Neural cell (in vitro differentiated cells): ENCODE data around the gene EIF2B5.

ENCODE experiments used
- EZH2 ChIP-seq: fragments of 200-600, 300-800 bp; shearing (Covaris generic), sonication (generic); IDR thresholded peaks from 2 replicates; pipeline ENCODE4 v1.6.1; 2014; ENCODE audit warnings: antibody characterized with exemption, low read length, borderline replicate concordance, mild to moderate bottlenecking; ENCODE audit not compliant: insufficient read depth, poor library complexity, severe bottlenecking
- MXI1 ChIP-seq: fragments of 450-650 bp; conservative IDR thresholded peaks from 2 replicates; pipeline ENCODE4 v1.6.1; 2014; ENCODE audit warnings: antibody characterized with exemption, mild to moderate bottlenecking; ENCODE audit not compliant: poor library complexity, severe bottlenecking
- TF ChIP-seq, protein P1 (sequence below): fragments of 450-650 bp; IDR thresholded peaks from 2 replicates; pipeline ENCODE4 v1.5.1; 2014; ENCODE audit warnings: antibody characterized with exemption, mild to moderate bottlenecking, moderate library complexity; ENCODE audit not compliant: poor library complexity, severe bottlenecking
- TF ChIP-seq, protein P2 (sequence below): IDR thresholded peaks from 2 replicates; pipeline ENCODE4 v1.6.1; 2012; ENCODE audit warnings: borderline replicate concordance

DNA sequence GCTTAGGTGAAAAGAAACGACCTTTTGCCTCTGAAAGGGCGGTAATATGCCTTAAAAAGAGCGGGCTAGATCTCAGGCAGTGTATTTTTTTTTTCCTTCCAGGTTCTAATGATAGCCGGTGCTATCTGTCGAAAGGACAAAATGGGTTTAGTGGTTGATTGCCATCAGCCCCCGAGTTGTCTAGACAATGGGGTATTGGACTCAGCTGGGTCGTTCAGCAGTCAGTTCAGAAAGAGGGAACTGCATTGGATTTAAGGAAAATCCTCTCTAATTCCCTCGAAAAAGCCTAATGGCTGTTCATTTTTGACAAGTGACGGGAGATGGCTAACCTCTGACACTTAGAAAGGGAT lies 728 bp downstream of the EIF2B5 start:
- TF ChIP-seq, protein P1, sequence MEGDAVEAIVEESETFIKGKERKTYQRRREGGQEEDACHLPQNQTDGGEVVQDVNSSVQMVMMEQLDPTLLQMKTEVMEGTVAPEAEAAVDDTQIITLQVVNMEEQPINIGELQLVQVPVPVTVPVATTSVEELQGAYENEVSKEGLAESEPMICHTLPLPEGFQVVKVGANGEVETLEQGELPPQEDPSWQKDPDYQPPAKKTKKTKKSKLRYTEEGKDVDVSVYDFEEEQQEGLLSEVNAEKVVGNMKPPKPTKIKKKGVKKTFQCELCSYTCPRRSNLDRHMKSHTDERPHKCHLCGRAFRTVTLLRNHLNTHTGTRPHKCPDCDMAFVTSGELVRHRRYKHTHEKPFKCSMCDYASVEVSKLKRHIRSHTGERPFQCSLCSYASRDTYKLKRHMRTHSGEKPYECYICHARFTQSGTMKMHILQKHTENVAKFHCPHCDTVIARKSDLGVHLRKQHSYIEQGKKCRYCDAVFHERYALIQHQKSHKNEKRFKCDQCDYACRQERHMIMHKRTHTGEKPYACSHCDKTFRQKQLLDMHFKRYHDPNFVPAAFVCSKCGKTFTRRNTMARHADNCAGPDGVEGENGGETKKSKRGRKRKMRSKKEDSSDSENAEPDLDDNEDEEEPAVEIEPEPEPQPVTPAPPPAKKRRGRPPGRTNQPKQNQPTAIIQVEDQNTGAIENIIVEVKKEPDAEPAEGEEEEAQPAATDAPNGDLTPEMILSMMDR = no peak
- TF ChIP-seq, protein P2, sequence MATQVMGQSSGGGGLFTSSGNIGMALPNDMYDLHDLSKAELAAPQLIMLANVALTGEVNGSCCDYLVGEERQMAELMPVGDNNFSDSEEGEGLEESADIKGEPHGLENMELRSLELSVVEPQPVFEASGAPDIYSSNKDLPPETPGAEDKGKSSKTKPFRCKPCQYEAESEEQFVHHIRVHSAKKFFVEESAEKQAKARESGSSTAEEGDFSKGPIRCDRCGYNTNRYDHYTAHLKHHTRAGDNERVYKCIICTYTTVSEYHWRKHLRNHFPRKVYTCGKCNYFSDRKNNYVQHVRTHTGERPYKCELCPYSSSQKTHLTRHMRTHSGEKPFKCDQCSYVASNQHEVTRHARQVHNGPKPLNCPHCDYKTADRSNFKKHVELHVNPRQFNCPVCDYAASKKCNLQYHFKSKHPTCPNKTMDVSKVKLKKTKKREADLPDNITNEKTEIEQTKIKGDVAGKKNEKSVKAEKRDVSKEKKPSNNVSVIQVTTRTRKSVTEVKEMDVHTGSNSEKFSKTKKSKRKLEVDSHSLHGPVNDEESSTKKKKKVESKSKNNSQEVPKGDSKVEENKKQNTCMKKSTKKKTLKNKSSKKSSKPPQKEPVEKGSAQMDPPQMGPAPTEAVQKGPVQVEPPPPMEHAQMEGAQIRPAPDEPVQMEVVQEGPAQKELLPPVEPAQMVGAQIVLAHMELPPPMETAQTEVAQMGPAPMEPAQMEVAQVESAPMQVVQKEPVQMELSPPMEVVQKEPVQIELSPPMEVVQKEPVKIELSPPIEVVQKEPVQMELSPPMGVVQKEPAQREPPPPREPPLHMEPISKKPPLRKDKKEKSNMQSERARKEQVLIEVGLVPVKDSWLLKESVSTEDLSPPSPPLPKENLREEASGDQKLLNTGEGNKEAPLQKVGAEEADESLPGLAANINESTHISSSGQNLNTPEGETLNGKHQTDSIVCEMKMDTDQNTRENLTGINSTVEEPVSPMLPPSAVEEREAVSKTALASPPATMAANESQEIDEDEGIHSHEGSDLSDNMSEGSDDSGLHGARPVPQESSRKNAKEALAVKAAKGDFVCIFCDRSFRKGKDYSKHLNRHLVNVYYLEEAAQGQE = no peak
- TF ChIP-seq EZH2 (no peak), MXI1 (no peak)
